Activated CD8-positive, alpha-beta T cell treated with anti-CD3 and anti-CD28 coated beads for 36 hours (primary cell): Measurements from ENCODE around the gene CEP70. TPM values are rescaled to one million over a fixed set of nuclear protein-coding genes. Genes with fewer than 3 reads are reported as not detected.
"Not testable (repeated sequence)": the region's sequence is repeated elsewhere in the genome, so short reads cannot be mapped to it uniquely, and the experiment has no call there.

Source experiments
- ATAC-seq: fragments of 200-7000 bp; cut with Tn5 transposase; one replicate; pipeline ENCODE4 v1.10.0; 2021; ENCODE audit warnings: mild to moderate bottlenecking, moderate library complexity
- CTCF ChIA-PET: fragments of 350-600 bp; sonication (Branson Sonifier 250); formaldehyde crosslinking; loops from one replicate; lab custom pipeline; 2021; ENCODE audit warnings: antibody characterized with exemption; lab: Charles Lee
- POLR2A ChIA-PET: fragments of 350-600 bp; sonication (Branson Sonifier 250); formaldehyde crosslinking; loops from one replicate; lab custom pipeline; 2021; ENCODE audit warnings: antibody characterized with exemption; lab: Charles Lee
- DNase-seq: peaks from one replicate; pipeline ENCODE4 v3.0.0-alpha.2; 2020
- H3K27ac Mint-ChIP-seq: one replicate; pipeline ENCODE4 v1.8.0; 2021; ENCODE audit warnings: mild to moderate bottlenecking, mixed read lengths
- H3K27me3 Mint-ChIP-seq: one replicate; pipeline ENCODE4 v1.8.0; 2021; ENCODE audit warnings: mixed read lengths
- H3K36me3 Mint-ChIP-seq: one replicate; pipeline ENCODE4 v1.8.0; 2021; ENCODE audit warnings: low read depth, mixed read lengths
- H3K4me1 Mint-ChIP-seq: one replicate; pipeline ENCODE4 v1.8.0; 2021; ENCODE audit warnings: low read depth, mixed read lengths
- H3K4me3 Mint-ChIP-seq: one replicate; pipeline ENCODE4 v1.8.0; 2021; ENCODE audit warnings: mild to moderate bottlenecking, moderate library complexity, mixed read lengths
- H3K9me3 Mint-ChIP-seq: one replicate; pipeline ENCODE4 v1.8.0; 2021; ENCODE audit warnings: mixed read lengths
- CTCF ChIP-seq: fragments of 200-600 bp; IDR thresholded peaks from one replicate; pipeline ENCODE4 v1.8.0; 2022; ENCODE audit warnings: antibody characterized with exemption, mild to moderate bottlenecking
- intact Hi-C: fragments of 100-400 bp; cut with micrococcal nuclease; formaldehyde crosslinking; loops from one replicate; pipeline ENCODE4 v1.10.0; 2022
- total RNA-seq, 2 experiments: library from RNA; stranded (reverse); gene quantifications; one replicate each; pipeline ENCODE4 v1.2.3, GENCODE V29; 2021

Gene CEP70
- total RNA-seq, 2 experiments from 2014 or later, result 11.5 to 14.8 TPM

GRCh38 chr3:138549179-138549977 lies 44.7 kb downstream of the CEP70 start:
- ATAC-seq, result no peak
- H3K27ac Mint-ChIP-seq, result no peak overlapping the region
- H3K27me3 Mint-ChIP-seq, result no peaks in the 10 kb centered on the region
- CTCF ChIA-PET, result no interaction called here
- intact Hi-C loops, result no loop called here
- POLR2A ChIA-PET, result no interaction called here
- DNase-seq, result no peak
- peaks cover 5% of the 10 kb centered on the region for H3K4me1 Mint-ChIP-seq
- TF ChIP-seq CTCF, result no peak
- H3K36me3 Mint-ChIP-seq, result peaks cover 81% of the 10 kb centered on the region
- H3K9me3 Mint-ChIP-seq, result peaks cover 46% of the 10 kb centered on the region
- H3K4me3 Mint-ChIP-seq, result no peak overlapping the region

- H3K27me3 Mint-ChIP-seq, result no peaks in the 10 kb centered on the region
- H3K9me3 Mint-ChIP-seq, result peaks cover 44% of the 10 kb centered on the region
- ChIA-PET CTCF (no interaction called here), POLR2A (no interaction called here)
- peaks cover under 1% of the 10 kb centered on the region for H3K4me1 Mint-ChIP-seq
- intact Hi-C loops, result no loop called here
- no peak for ATAC-seq
- DNase-seq, result no peak
- H3K27ac Mint-ChIP-seq, result no peak overlapping the region
- no peak for TF ChIP-seq CTCF
- no peak overlapping the region for H3K4me3 Mint-ChIP-seq
- H3K36me3 Mint-ChIP-seq, result peaks cover 84% of the 10 kb centered on the region
Observed at GRCh38 chr3:138547342-138547975, 46.6 kb downstream of the CEP70 start.

DNA sequence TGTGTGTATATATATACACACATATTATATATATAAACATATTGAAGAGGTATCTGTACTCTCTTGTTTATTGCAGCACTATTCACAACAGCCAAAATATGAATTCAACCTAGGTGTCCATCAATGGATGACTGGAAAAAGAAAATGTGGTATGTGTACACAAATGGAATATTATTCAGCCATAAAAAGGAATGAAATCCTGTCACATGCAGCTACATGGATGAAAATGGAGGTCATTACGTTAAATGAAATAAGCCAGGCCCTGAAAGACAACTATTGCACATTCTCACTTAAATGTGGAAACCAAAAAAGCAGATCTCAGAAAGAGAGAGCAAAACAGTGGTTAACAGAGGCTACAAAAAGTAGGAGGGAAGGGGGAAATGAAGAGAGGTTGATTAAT lies 49.5 kb downstream of the CEP70 start:
- no peak for ATAC-seq
- no peak for TF ChIP-seq CTCF
- DNase-seq, result no peak
- CTCF ChIA-PET, result no interaction called here
- H3K36me3 Mint-ChIP-seq, result peaks cover 84% of the 10 kb centered on the region
- H3K4me1 Mint-ChIP-seq, result no peaks in the 10 kb centered on the region
- H3K4me3 Mint-ChIP-seq, result no peak overlapping the region
- intact Hi-C loops, result no loop called here
- H3K27me3 Mint-ChIP-seq, result no peaks in the 10 kb centered on the region
- H3K9me3 Mint-ChIP-seq, result peaks cover 45% of the 10 kb centered on the region
- POLR2A ChIA-PET, result no interaction called here
- H3K27ac Mint-ChIP-seq, result no peak overlapping the region

DNA sequence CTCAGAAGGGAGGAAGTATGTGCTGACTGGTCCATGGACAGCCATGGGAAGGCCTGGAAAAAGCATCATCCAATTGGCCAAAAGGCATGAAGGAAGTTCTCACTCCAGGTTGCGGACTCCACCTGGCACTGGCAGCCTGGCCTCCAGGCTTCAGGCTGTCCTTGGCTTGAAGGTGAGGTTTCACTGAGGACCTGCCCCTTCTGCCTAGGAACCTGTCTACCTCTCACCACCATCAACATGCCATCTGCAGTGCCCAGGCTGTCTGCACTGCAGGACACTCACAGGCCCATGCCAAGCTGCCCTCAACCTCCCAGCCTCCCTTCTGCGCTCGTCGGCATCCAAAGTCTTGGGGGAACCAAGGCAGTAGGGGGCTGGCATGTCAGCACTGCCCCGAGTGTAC lies 51.1 kb downstream of the CEP70 start:
- ATAC-seq (no peak), DNase-seq (no peak)
- intact Hi-C loops, result no loop called here
- Mint-ChIP-seq H3K4me3 (no peak overlapping the region), H3K27me3 (no peaks in the 10 kb centered on the region), H3K27ac (no peak overlapping the region), H3K9me3 (peaks cover 41% of the 10 kb centered on the region), H3K4me1 (no peaks in the 10 kb centered on the region), H3K36me3 (peaks cover 79% of the 10 kb centered on the region)
- POLR2A ChIA-PET, result no interaction called here
- TF ChIP-seq CTCF, result no peak
- CTCF ChIA-PET, result no interaction called here

- ChIA-PET CTCF (no interaction called here), POLR2A (no interaction called here)
- H3K36me3 Mint-ChIP-seq, result peaks cover 48% of the 10 kb centered on the region
- TF ChIP-seq CTCF, result no peak
- no peaks in the 10 kb centered on the region for H3K4me1 Mint-ChIP-seq
- no peak overlapping the region for H3K4me3 Mint-ChIP-seq
- intact Hi-C loops, result no loop called here
- DNase-seq (no peak), ATAC-seq (no peak)
- H3K27ac Mint-ChIP-seq, result no peak overlapping the region
- peaks cover 19% of the 10 kb centered on the region for H3K9me3 Mint-ChIP-seq
- H3K27me3 Mint-ChIP-seq, result no peaks in the 10 kb centered on the region
Observed at GRCh38 chr3:138539352-138539751, 54.7 kb downstream of the CEP70 start.

DNA sequence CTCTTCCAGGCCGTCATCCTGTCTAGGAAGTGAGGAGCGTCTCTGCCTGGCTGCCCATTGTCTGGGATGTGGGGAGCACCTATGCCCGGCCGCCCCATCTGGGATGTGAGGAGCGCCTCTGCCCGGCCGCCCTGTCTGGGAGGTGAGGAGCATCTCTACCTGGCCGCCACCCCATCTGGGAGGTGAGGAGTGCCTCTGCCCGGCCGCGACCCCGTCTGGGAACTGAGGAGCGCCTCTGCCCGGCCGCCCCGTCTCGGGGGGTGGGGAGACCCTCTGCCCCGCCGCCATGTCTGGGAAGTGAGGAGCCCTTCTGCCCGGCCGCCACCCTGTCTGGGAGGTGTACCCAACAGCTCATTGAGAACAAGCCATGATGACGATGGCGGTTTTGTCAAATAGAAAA lies 72.6 kb downstream of the CEP70 start:
- DNase-seq, H3K27me3 Mint-ChIP-seq, ATAC-seq, POLR2A ChIA-PET, H3K9me3 Mint-ChIP-seq, H3K27ac Mint-ChIP-seq, H3K4me1 Mint-ChIP-seq, H3K4me3 Mint-ChIP-seq, CTCF ChIA-PET, intact Hi-C loops: not testable (repeated sequence)
- peaks cover 63% of the 10 kb centered on the region for H3K36me3 Mint-ChIP-seq
